HG03095 (cell line): ENCODE measurements around the gene LARGE2.

Experiments
- ATAC-seq: cut with Tn5 transposase; IDR thresholded peaks from one replicate; pipeline ENCODE4 v1.9.1; 2021; ENCODE audit warnings: moderate library complexity; ENCODE audit not compliant: unreplicated experiment

Gene LARGE2

GRCh38 chr11:45913942-45914635 lies 8.4 kb upstream of the LARGE2 start:
- no peak for ATAC-seq

GRCh38 chr11:45915446-45915845 lies 7.0 kb upstream of the LARGE2 start:
- ATAC-seq, result no peak

DNA sequence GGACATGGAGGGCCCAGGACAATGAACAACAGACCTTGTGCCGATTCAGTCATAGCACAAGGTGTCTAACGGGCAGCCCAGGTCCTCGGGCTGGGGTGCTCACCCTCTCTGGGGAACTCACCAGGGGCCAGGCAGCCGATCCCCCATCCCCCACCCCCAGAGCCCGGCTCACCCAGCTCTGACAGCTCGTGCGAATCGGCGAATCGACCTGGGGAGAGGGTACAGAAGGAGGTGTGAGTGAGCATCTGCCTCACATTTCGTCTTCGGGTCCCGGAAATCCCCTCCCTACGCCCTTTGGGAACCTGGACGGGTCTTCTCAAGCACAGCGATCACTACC lies 5.2 kb upstream of the LARGE2 start:
- ATAC-seq, result no peak

GRCh38 chr11:45917623-45918330 lies 4.7 kb upstream of the LARGE2 start, which contains the start of gene PEX16:
TSS of gene PEX16 (minus strand) at chr11:45917877. CDS start at chr11:45917811, 66 bp downstream.
- peak; percentile 90 for ATAC-seq

DNA sequence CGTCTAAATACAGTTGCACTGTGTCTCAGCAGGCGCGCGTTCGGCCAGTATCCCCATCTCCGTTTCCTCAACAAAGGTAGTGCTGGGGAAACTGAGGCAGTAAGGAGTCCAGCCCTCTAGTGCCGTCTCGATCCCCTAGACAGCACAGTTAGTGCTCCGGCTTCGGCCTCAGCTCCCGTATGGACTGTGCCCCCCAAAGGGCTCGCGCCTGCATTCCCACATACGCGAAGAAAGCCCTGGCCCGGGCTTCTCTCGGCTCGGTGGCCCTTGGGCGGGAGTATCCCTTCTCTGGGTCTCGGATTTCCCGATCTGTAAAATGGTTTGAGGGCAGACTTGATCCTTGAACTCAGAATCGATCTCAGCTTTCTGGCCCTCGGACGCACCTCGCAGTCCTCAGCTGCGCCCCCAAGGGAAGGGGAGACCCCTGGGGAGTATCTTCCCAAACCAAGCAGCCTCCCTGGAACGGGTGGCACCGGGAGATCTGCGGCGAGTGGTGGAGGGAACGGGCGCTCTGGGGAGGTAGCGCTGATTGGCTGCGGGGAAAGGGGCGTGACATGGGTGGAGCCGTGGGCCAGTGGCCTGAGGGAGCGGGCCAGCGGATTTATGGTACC lies 4.0 kb upstream of the LARGE2 start:
- peak; percentile 38 for ATAC-seq

- no peak for ATAC-seq
These were observed 3.3 kb upstream of the LARGE2 start for GRCh38 chr11:45918962-45919675.

DNA sequence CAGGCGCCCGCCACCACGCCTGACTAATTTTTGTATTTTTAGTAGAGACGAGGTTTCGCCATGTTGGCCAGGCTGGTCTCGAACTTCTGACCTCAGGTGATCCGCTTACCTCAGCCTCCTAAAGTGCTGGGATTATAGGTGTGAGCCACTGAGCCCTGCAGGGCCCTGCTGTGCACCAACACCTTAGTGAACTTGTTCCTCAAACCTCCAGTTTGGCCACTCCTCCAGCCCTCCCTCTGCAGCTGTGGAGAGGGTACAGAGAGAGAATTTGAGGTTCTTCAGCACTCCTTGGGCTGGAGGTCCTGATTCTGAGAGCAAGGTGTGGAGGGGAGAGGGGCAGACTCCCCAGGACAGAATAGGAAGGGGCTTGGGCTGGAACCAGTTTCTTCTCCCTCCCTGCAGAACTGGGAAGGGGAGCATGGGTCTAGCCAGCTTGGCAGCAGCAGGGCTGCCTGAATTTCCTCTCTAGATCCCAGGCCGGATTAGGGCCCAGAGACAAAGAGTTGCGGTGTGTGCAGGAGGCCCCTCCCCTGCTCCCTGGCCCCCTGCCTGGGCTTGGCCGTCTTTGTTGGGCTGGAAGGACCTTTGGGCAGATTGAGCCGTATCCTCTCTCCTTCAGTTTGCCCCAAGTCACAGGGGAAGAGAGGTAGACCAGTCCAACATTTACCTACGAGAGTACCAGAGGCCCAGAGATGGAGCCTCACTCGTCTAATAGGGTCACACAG lies 2.5 kb upstream of the LARGE2 start:
- no peak for ATAC-seq

- no peak for ATAC-seq
These were observed 1.7 kb upstream of the LARGE2 start for GRCh38 chr11:45920531-45921477.

GRCh38 chr11:45921561-45922424 lies 663 bp upstream of the LARGE2 start:
- ATAC-seq, result no peak

- ATAC-seq, result no peak
These were observed 1.8 kb downstream of the LARGE2 start for GRCh38 chr11:45924036-45924915.

- ATAC-seq, result no peak
These were observed 2.5 kb downstream of the LARGE2 start for GRCh38 chr11:45924927-45925326.

DNA sequence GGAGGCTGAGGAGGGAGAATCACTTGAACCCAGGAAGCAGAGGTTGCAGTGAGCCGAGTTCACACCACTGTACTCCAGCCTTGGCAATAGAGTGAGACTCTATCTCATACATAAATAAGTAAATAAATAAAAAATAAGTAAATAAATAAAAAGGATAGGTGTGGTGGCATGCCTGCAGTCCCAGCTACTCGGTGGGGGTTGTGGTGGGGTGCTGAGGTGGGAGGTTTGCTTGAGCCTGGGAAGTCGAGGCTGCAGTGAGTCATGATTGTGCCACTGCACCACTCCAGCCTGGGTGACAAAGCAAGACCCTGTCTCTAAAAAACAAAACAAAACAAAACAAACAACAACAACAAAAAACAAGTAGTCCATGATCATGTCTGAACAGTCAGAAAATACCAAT lies 3.1 kb downstream of the LARGE2 start:
- no peak for ATAC-seq

DNA sequence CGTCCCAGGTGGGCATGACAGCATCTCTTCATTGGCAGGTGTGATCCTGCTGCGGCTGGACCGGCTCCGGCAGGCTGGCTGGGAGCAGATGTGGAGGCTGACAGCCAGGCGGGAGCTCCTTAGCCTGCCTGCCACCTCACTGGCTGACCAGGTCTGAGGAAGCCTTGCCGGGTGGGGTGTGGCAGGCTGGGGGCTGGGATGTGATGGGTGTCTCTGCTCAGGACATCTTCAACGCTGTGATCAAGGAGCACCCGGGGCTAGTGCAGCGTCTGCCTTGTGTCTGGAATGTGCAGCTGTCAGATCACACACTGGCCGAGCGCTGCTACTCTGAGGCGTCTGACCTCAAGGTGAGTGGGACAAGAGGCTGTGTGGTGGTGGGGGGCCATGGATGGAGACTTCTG lies 3.5 kb downstream of the LARGE2 start:
- ATAC-seq, result no peak

DNA sequence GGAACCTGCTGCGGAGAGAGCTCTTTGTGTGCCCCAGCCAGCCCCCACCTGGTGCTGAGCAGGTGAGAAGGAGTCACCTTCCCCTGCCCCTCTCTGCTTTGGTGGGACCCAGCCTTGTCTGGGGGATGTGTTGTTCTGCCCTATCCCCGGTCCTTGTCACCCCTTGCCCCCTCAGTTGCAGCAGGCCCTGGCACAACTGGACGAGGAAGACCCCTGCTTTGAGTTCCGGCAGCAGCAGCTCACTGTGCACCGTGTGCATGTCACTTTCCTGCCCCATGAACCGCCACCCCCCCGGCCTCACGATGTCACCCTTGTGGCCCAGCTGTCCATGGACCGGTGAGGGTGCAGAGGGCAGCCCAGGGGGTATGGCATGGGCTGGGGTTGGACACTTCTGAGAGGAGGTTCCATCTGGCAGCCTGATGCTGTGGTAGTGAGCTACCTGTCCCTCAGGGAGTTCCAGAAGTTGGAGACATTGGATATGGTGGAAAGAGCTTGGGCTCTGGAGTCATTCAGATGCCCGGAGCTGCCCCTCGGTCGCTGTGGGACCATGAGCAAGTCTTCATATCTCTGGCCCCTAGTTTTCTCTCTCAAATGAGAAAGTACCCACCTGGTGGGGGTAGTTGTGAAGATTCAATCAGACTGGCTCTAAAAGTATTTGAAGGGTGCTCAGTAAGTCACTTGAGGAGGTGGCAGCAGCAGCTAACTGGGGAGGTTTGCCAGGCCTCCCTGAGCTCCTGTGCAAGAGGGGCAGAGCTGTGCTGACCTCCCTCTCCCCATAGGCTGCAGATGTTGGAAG lies 4.3 kb downstream of the LARGE2 start:
- no peak for ATAC-seq

DNA sequence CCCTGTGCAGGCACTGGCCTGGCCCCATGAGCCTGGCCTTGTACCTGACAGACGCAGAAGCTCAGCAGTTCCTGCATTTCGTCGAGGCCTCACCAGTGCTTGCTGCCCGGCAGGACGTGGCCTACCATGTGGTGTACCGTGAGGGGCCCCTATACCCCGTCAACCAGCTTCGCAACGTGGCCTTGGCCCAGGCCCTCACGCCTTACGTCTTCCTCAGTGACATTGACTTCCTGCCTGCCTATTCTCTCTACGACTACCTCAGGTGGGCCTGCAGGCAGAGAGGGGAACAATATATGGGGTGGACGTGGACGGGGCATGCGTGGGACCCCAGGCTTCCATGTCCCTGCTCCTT lies 4.9 kb downstream of the LARGE2 start:
- ATAC-seq, result no peak

DNA sequence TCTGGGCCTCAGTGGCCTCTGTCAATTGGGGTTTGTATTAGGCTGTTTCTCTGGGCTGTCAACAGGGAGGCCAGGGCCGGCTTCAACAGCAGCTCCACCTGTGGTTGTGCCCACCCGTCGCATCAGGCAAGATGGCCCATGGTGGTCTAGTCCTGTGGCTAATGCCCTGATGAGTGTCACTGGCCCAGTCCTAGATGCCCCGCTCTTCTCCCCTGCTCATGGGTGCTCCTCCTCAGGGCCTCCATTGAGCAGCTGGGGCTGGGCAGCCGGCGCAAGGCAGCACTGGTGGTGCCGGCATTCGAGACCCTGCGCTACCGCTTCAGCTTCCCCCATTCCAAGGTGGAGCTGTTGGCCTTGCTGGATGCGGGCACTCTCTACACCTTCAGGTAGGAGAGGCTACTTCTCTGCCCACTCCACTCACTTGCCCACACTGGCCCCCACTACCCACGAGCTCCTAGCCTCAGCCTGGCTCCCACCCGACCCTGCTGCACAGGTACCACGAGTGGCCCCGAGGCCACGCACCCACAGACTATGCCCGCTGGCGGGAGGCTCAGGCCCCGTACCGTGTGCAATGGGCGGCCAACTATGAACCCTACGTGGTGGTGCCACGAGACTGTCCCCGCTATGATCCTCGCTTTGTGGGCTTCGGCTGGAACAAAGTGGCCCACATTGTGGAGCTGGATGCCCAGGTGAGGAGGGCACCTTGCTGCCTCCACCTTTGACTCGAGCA lies 5.4 kb downstream of the LARGE2 start:
- ATAC-seq, result no peak
